GM12878 (cell line): Measurements from ENCODE around the gene NSG2. TPM values are rescaled to one million over a fixed set of nuclear protein-coding genes. Genes with fewer than 3 reads are reported as not detected.

Experiments
- ATAC-seq: fragments of 200-7000 bp; cut with Tn5 transposase; 3 replicates; pipeline ENCODE4 v1.9.1; 2020; ENCODE audit warnings: mild to moderate bottlenecking, moderate library complexity
- BruUV-seq: library from RNA; stranded (reverse); fragments of 400-500 nt; replicated peaks from 2 replicates; lab custom pipeline; 2021; lab: Mats Ljungman, UMichigan
- CTCF ChIA-PET: fragments of 300-600 bp; sonication (Branson Sonifier 250); formaldehyde crosslinking; extraction: SDS; loops from one replicate; lab custom pipeline; 2021; ENCODE audit warnings: inconsistent platforms; lab: Yijun Ruan, JAX
- POLR2A ChIA-PET: fragments of 350-600 bp; formaldehyde crosslinking; extraction: SDS; loops from one replicate; lab custom pipeline; 2021; ENCODE audit warnings: inconsistent platforms; lab: Charles Lee
- RAD21 ChIA-PET: fragments of 300-600 bp; sonication (Branson Sonifier 250); formaldehyde crosslinking; loops from one replicate; lab custom pipeline; 2023; ENCODE audit warnings: antibody characterized with exemption; ENCODE audit not compliant: unreplicated experiment; lab: Charles Lee
- SMC1A ChIA-PET: fragments of 300-600 bp; sonication (Branson Sonifier 250); formaldehyde crosslinking; loops from one replicate; lab custom pipeline; 2023; ENCODE audit not compliant: unreplicated experiment, uncharacterized antibody; lab: Charles Lee
- DNase-seq: peaks from one replicate; pipeline ENCODE4 v3.0.0-alpha.2; 2011; ENCODE audit warnings: low read depth, low spot score
- FAIRE-seq: peaks from 3 replicates; lab custom pipeline; 2011; peaks lifted over from hg19 to GRCh38; lab: Jason Lieb, UNC
- H2AFZ ChIP-seq: 2 replicates; pipeline ENCODE4 v1.6.0; 2011; ENCODE audit warnings: low read depth, low read length, control low read depth; ENCODE audit not compliant: control insufficient read depth
- H3K27ac ChIP-seq: 2 replicates; pipeline ENCODE4 v1.5.1; 2011; ENCODE audit warnings: control low read depth; ENCODE audit not compliant: control insufficient read depth, insufficient read depth
- H3K27me3 ChIP-seq, 2 experiments: replicated peaks in 1 of 2; 2 replicates each; pipeline versions ENCODE4 v1.6.0 to v1.6.1; 2011; ENCODE audit warnings: low read length in 1 of 2; ENCODE audit not compliant: control insufficient read depth in 2 of 2, insufficient read depth in 2 of 2
- H3K36me3 ChIP-seq, 2 experiments: 2 replicates each; pipeline ENCODE4 v1.5.1; 2011; ENCODE audit warnings: low read length in 1 of 2; ENCODE audit not compliant: control insufficient read depth in 2 of 2, insufficient read depth in 2 of 2
- H3K4me1 ChIP-seq: 2 replicates; pipeline ENCODE4 v1.6.1; 2011; ENCODE audit warnings: mild to moderate bottlenecking, low read length, moderate library complexity, mixed read lengths; ENCODE audit not compliant: control insufficient read depth, insufficient read depth
- H3K4me2 ChIP-seq: 2 replicates; pipeline ENCODE4 v1.6.0; 2011; ENCODE audit warnings: control low read depth; ENCODE audit not compliant: control insufficient read depth, insufficient read depth
- H3K4me3 ChIP-seq: fragments of 200-600 bp; sonication (generic); 2 replicates; pipeline ENCODE4 v1.5.1; 2016
- H3K79me2 ChIP-seq: 2 replicates; pipeline ENCODE4 v1.6.0; 2011; ENCODE audit warnings: low read length; ENCODE audit not compliant: control insufficient read depth, insufficient read depth
- H3K9ac ChIP-seq: 2 replicates; pipeline ENCODE4 v1.8.0; 2011; ENCODE audit warnings: low read length, control low read depth, mixed read lengths; ENCODE audit not compliant: control insufficient read depth, insufficient read depth
- H3K9me3 ChIP-seq: replicated peaks from 3 replicates; pipeline ENCODE4 v1.5.1; 2011; ENCODE audit warnings: mild to moderate bottlenecking, low read length; ENCODE audit not compliant: control insufficient read depth, insufficient read depth
- H4K20me1 ChIP-seq: 2 replicates; pipeline ENCODE4 v1.6.0; 2011; ENCODE audit not compliant: control insufficient read depth, insufficient read depth
- BCLAF1 ChIP-seq: fragments of 450-650 bp; IDR thresholded peaks from 2 replicates; pipeline ENCODE4 v1.6.1; 2017; ENCODE audit warnings: antibody characterized with exemption, mild to moderate bottlenecking, moderate library complexity
- CEBPZ ChIP-seq: fragments of 150-350 bp; IDR thresholded peaks from 2 replicates; pipeline ENCODE4 v1.6.1; 2016; ENCODE audit warnings: low read depth, low read length
- CHD1 ChIP-seq: IDR thresholded peaks from 2 replicates; pipeline ENCODE4 v1.6.1; 2012; ENCODE audit warnings: low read depth, low read length, improper control_type of control experiment
- FOXM1 ChIP-seq: IDR thresholded peaks from 2 replicates; pipeline ENCODE4 v1.6.1; 2012; ENCODE audit warnings: low read depth, mild to moderate bottlenecking, inconsistent platforms, low read length, moderate library complexity
- GATAD2B ChIP-seq: fragments of 450-650 bp; conservative IDR thresholded peaks from 2 replicates; pipeline ENCODE4 v1.6.1; 2017; ENCODE audit warnings: low read depth, mild to moderate bottlenecking, moderate library complexity
- NFYA ChIP-seq: IDR thresholded peaks from 2 replicates; pipeline ENCODE4 v1.6.1; 2011; ENCODE audit warnings: low read depth, mild to moderate bottlenecking, low read length, improper control_type of control experiment, borderline replicate concordance
- PML ChIP-seq: IDR thresholded peaks from 2 replicates; pipeline ENCODE4 v1.6.1; 2012; ENCODE audit warnings: low read length, inconsistent platforms
- WGBS: methylation state at CpG from one replicate; pipeline ENCODE4 v1.1.6; 2016; ENCODE audit warnings: low lambda C conversion rate; ENCODE audit not compliant: insufficient replicate concordance, insufficient coverage; ENCODE audit errors: missing lambda C conversion rate; 5-methylcytosine and 5-hydroxymethylcytosine counted together
- in situ Hi-C: fragments of 300-500 bp; cut with MboI; formaldehyde crosslinking; loops from 9 replicates; pipeline ENCODE4 v1.14.3; 2018; ENCODE audit warnings: mixed read lengths
- intact Hi-C: fragments of 100-400 bp; cut with micrococcal nuclease; formaldehyde crosslinking; loops from one replicate; pipeline ENCODE4 v1.14.2; 2022; ENCODE audit not compliant: unreplicated experiment
- polyA plus RNA-seq, 11 experiments: library from polyadenylated mRNA; depleted of rRNA in 4 of 11; unstranded in 6 of 11; stranded (reverse) in 5 of 11; fragments of >200 nt; fragmentation: Nextera tagmentation in 4 of 11; fragmentation: Illumina TruSeq in 1 of 11; extraction: Ambion mirVana in 4 of 11; extraction: Trizol in 1 of 11; gene quantifications; 1 replicate in 1 of 11; 2 replicates in 10 of 11; pipeline versions ENCODE4 v1.2.1 to v1.2.3, GENCODE V29; 2011 to 2016; ENCODE audit warnings: inconsistent platforms in 2 of 11, missing spikeins in 2 of 11, low read depth in 1 of 11
- total RNA-seq, 4 experiments: library from RNA; depleted of rRNA in 3 of 4; stranded (reverse); fragments of >200 nt in 3 of 4; fragmentation: Illumina TruSeq in 1 of 4; extraction: Trizol in 1 of 4; gene quantifications; 2 replicates each; pipeline versions ENCODE4 v1.2.1 to v1.2.3, GENCODE V29; 2013 to 2021

Gene NSG2
- total and polyA plus RNA-seq, 10 of the 15 experiments (the other 5 are each of a cell fraction or from before 2014, with no cell fraction given) = 0.04 to 0.14 TPM; not detected in 8

DNA sequence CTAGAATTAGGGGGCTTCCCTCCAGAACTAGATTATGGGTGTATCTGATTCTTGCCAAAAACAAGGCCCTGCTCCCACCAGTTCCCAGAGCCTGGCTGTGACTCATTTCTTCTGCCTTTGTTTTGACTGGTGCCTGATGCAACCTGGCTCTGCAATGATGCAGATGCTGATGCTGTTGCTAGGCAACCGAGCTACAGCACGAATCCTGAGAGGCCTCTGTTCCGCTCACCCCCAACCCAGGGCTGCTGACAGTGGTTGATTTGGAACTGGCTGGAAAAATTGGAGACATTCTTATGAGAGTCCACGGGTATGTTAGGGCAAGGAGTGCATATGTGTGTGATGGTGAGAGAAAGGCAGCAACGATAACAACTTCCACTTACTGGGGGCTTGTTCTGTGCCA lies 100.3 kb downstream of the NSG2 start:
- ChIA-PET CTCF (no interaction called here), POLR2A (no interaction called here), SMC1A (no interaction called here), RAD21 (no interaction called here)
- no peak for TF ChIP-seq NFYA
- TF ChIP-seq CHD1 = no peak
- no peak for TF ChIP-seq PML
- TF ChIP-seq GATAD2B = no peak
- no peak for TF ChIP-seq BCLAF1
- TF ChIP-seq FOXM1 = no peak
- TF ChIP-seq CEBPZ = no peak
- Histone ChIP-seq H2AFZ (no peak overlapping the region), H3K4me1 (no peaks in the 10 kb centered on the region), H3K4me2 (no peak overlapping the region), H3K9me3 (no peaks in the 10 kb centered on the region), H4K20me1 (no peaks in the 10 kb centered on the region), H3K4me3 (no peak overlapping the region), H3K27me3 (no peaks in the 10 kb centered on the region; a peak in 2 of 4 replicates), H3K79me2 (no peaks in the 10 kb centered on the region), H3K36me3 (no peaks in the 10 kb centered on the region), H3K9ac (no peak overlapping the region), H3K27ac (no peak overlapping the region)
- FAIRE-seq = no peak
- no TSS peak for BruUV-seq
- no peak for DNase-seq
- intact Hi-C loops (no loop called here), in situ Hi-C loops (no loop called here)
- no peak for ATAC-seq
- 13% methylated on average over 5 of the region's 5 CpGs for WGBS
